K562 (cell line): Measurements from ENCODE around the gene UFSP2. TPM values are rescaled to one million over a fixed set of nuclear protein-coding genes. Genes with fewer than 3 reads are reported as not detected.

Experiments used
- BDP1 ChIP-seq: IDR thresholded peaks from 3 replicates; pipeline ENCODE4 v1.6.1; 2011; ENCODE audit not compliant: insufficient read length, insufficient read depth
- BRD9 ChIP-seq: fragments of 450-650 bp; IDR thresholded peaks from 2 replicates; pipeline ENCODE4 v1.6.1; 2018; ENCODE audit warnings: low read depth; ENCODE audit not compliant: partially characterized antibody
- EZH2 ChIP-seq: IDR thresholded peaks from 2 replicates; pipeline ENCODE4 v1.6.1; 2012; ENCODE audit warnings: low read depth, mild to moderate bottlenecking, inconsistent platforms, low read length, borderline replicate concordance
- GTF2E2 ChIP-seq: fragments of 200-800 bp; sonication (Bioruptor generic); IDR thresholded peaks from 2 replicates; pipeline ENCODE4 v1.6.1; 2016; ENCODE audit warnings: missing genetic modification characterization, missing compliant biosample characterization
- MAZ ChIP-seq, 2 experiments: fragments of 450-650 bp in 1 of 2; sonication (generic) in 1 of 2; formaldehyde crosslinking; IDR thresholded peaks in 1 of 2; conservative IDR thresholded peaks in 1 of 2; 2 replicates each; pipeline versions ENCODE4 v1.4.0 to v1.5.0; 2020; ENCODE audit warnings: mild to moderate bottlenecking in 1 of 2, missing genetic modification reagents in 1 of 2
- NRF1 ChIP-seq, 2 experiments: fragments of 450-650 bp; IDR thresholded peaks in 1 of 2; conservative IDR thresholded peaks in 1 of 2; 2 replicates each; pipeline ENCODE4 v1.6.1; 2014; ENCODE audit warnings: mild to moderate bottlenecking in 2 of 2
- POLR2G ChIP-seq: fragments of 200-400 bp; formaldehyde crosslinking; IDR thresholded peaks from 2 replicates; pipeline ENCODE4 v1.6.1; 2017; ENCODE audit warnings: low read depth, mild to moderate bottlenecking, antibody characterized with exemption, low read length, moderate library complexity
- PYGO2 ChIP-seq: fragments of 450-650 bp; IDR thresholded peaks from 2 replicates; pipeline ENCODE4 v1.6.1; 2016; ENCODE audit warnings: mild to moderate bottlenecking, missing genetic modification characterization, moderate library complexity, missing compliant biosample characterization
- RAD21 ChIP-seq, 2 experiments: fragments of 250-450 bp in 1 of 2; fragments of 450-650 bp in 1 of 2; sonication (Bioruptor Pico) in 1 of 2; formaldehyde crosslinking in 1 of 2; IDR thresholded peaks in 1 of 2; conservative IDR thresholded peaks in 1 of 2; 2 replicates each; pipeline versions ENCODE4 v1.4.0 to v1.8.0; 2020 to 2022; ENCODE audit warnings: mild to moderate bottlenecking in 2 of 2, moderate library complexity in 1 of 2
- RB1 ChIP-seq: fragments of 450-650 bp; IDR thresholded peaks from 2 replicates; pipeline ENCODE4 v1.6.1; 2017; ENCODE audit warnings: low read depth, mild to moderate bottlenecking
- RBM14 ChIP-seq: fragments of 200-400 bp; formaldehyde crosslinking; IDR thresholded peaks from 2 replicates; pipeline ENCODE4 v1.6.1; 2018; ENCODE audit warnings: low read depth, mild to moderate bottlenecking, low read length, moderate library complexity, borderline replicate concordance; ENCODE audit not compliant: insufficient read depth
- RFX7 ChIP-seq: fragments of 250-450 bp; sonication (Bioruptor Pico); IDR thresholded peaks from 2 replicates; pipeline ENCODE4 v1.5.1; 2021; ENCODE audit warnings: mild to moderate bottlenecking
- YY1 ChIP-seq, 3 experiments: IDR thresholded peaks; 2 replicates each; pipeline ENCODE4 v1.6.1; 2011; ENCODE audit warnings: low read length in 2 of 3, mild to moderate bottlenecking in 2 of 3, moderate library complexity in 2 of 3, borderline replicate concordance in 1 of 3, control low read depth in 1 of 3, low read depth in 1 of 3; ENCODE audit not compliant: insufficient read depth in 3 of 3, insufficient replicate concordance in 2 of 3, control insufficient read depth in 1 of 3, insufficient read length in 1 of 3; ENCODE audit errors: extremely low read depth in 1 of 3
- ZBTB8A ChIP-seq: fragments of 450-650 bp; IDR thresholded peaks from 2 replicates; pipeline ENCODE4 v1.6.1; 2018; ENCODE audit warnings: mild to moderate bottlenecking, moderate library complexity; ENCODE audit not compliant: partially characterized antibody
- ZNF785 ChIP-seq: fragments of 250-450 bp; sonication (Bioruptor Pico); IDR thresholded peaks from 2 replicates; pipeline ENCODE4 v1.4.0; 2020; ENCODE audit warnings: mild to moderate bottlenecking
- polyA plus RNA-seq, 8 experiments: library from polyadenylated mRNA; depleted of rRNA in 4 of 8; stranded (reverse) in 5 of 8; unstranded in 3 of 8; fragments of >200 nt; fragmentation: Nextera tagmentation in 2 of 8; fragmentation: Illumina TruSeq in 1 of 8; extraction: Ambion mirVana in 2 of 8; extraction: Trizol in 1 of 8; gene quantifications; 2 replicates each; pipeline versions ENCODE4 v1.2.1 to v1.2.3, GENCODE V29; 2011 to 2014; ENCODE audit warnings: inconsistent platforms in 1 of 8, missing spikeins in 1 of 8
- total RNA-seq, 7 experiments: library from RNA; depleted of rRNA in 6 of 7; stranded (reverse); fragments of >200 nt in 6 of 7; fragmentation: Illumina TruSeq in 2 of 7; extraction: Trizol in 2 of 7; gene quantifications; 2 replicates each; pipeline versions ENCODE4 v1.2.1 to v1.2.3, GENCODE V29; 2011 to 2021; ENCODE audit warnings: low replicate concordance in 1 of 7
- TF ChIP-seq, protein P1 (sequence below): sonication (generic); formaldehyde crosslinking; IDR thresholded peaks from 2 replicates; pipeline ENCODE4 v1.8.1; 2023; ENCODE audit warnings: mild to moderate bottlenecking, missing genetic modification reagents
- TF ChIP-seq, protein P2 (sequence below): fragments of 450-650 bp; IDR thresholded peaks from 2 replicates; pipeline ENCODE4 v1.6.1; 2017; ENCODE audit warnings: antibody characterized with exemption, mild to moderate bottlenecking
- TF ChIP-seq, protein P3 (sequence below): fragments of 450-650 bp; IDR thresholded peaks from 2 replicates; pipeline ENCODE4 v1.6.1; 2018; ENCODE audit warnings: mild to moderate bottlenecking, low read depth; ENCODE audit not compliant: partially characterized antibody

UFSP2 gene
- total and polyA plus RNA-seq, 9 of the 15 experiments (the other 6 are each of a cell fraction or from before 2014, with no cell fraction given): 20.1 to 55.8 (median 26.6) TPM

DNA sequence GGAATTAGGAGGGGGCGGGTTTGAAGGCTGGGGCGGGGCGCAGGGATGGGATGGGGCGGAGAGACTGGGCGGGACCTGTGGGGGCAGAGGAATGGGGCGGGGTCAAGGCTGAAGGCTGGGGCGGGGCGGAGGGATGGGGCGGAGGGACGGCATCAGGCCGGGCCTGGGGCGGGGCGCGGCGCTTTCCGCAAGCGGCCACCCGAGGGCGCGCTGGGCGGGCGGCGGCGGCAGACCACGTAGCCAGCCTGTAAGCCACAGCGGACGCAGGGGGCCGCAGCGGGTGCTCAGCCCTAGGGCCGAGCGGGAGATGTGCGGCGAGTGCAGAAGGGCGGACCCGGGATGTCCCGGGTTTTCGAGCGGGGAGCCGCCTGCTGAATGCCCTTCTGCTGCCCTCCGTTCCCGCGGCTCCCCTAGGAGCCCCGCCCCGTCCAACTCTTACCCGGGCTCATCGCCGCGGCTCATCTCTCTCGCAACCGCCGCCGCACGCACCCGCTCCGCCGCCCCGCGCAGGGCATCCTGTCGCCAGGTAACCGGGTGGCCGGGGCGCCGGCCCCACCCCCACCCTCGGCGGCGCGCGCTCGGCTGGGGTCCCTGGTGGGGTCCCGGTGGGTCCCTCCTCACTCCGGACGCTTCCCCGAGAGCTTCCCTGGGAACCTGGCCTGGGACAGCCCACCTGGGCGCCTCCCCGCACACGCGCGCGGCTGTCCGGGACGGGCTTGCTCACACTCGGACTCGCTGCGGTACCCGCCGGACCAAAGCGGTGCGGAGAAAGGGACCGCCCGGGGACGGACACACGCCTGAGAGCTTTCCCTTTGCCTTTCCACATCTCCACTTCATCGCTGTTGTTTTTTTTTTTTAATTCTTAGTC, 45.7 kb upstream of the UFSP2 start, which contains the start of gene CCDC110 (continued):
- TF ChIP-seq BRD9 (no peak), RBM14 (no peak), ZNF785 (CRISPR knock-in tag) (no peak), YY1 (IDR thresholded peaks at IDR 0.05; ENCODE audit: borderline replicate concordance in 1 of 3, control insufficient read depth in 1 of 3, extremely low read depth in 1 of 3, insufficient read depth in 3 of 3, insufficient read length in 1 of 3, insufficient replicate concordance in 2 of 3, low read depth in 1 of 3, low read length in 2 of 3) (peak in 1 of 3 experiments; percentile 30), PYGO2 (tag) (no peak), NRF1 (conservative IDR thresholded peaks at IDR 0.05 in 1 of 2, IDR thresholded peaks at IDR 0.05 in 1 of 2) (peak; percentile 59 to 65; a peak in 3 of 4 replicates), RFX7 (CRISPR knock-in tag) (no peak), BDP1 (no peak), ZBTB8A (no peak), GTF2E2 (tag) (no peak), EZH2 (no peak), POLR2G (0 out of 2 replicates have a peak, but pooled peaks have one; percentile 24), RAD21 (CRISPR knock-in tag; conservative IDR thresholded peaks at IDR 0.05 in 1 of 2, IDR thresholded peaks at IDR 0.05 in 1 of 2) (peak; percentile 54 to 64), RB1 (peak; percentile 85), MAZ (CRISPR knock-in tag; conservative IDR thresholded peaks at IDR 0.05 in 1 of 2, IDR thresholded peaks at IDR 0.05 in 1 of 2) (peak; percentile 13 to 36; a peak in 2 of 4 replicates)
- TF ChIP-seq, protein P1, sequence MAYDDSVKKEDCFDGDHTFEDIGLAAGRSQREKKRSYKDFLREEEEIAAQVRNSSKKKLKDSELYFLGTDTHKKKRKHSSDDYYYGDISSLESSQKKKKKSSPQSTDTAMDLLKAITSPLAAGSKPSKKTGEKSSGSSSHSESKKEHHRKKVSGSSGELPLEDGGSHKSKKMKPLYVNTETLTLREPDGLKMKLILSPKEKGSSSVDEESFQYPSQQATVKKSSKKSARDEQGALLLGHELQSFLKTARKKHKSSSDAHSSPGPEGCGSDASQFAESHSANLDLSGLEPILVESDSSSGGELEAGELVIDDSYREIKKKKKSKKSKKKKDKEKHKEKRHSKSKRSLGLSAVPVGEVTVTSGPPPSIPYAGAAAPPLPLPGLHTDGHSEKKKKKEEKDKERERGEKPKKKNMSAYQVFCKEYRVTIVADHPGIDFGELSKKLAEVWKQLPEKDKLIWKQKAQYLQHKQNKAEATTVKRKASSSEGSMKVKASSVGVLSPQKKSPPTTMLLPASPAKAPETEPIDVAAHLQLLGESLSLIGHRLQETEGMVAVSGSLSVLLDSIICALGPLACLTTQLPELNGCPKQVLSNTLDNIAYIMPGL (CRISPR knock-in tag): no peak
- TF ChIP-seq, protein P2, sequence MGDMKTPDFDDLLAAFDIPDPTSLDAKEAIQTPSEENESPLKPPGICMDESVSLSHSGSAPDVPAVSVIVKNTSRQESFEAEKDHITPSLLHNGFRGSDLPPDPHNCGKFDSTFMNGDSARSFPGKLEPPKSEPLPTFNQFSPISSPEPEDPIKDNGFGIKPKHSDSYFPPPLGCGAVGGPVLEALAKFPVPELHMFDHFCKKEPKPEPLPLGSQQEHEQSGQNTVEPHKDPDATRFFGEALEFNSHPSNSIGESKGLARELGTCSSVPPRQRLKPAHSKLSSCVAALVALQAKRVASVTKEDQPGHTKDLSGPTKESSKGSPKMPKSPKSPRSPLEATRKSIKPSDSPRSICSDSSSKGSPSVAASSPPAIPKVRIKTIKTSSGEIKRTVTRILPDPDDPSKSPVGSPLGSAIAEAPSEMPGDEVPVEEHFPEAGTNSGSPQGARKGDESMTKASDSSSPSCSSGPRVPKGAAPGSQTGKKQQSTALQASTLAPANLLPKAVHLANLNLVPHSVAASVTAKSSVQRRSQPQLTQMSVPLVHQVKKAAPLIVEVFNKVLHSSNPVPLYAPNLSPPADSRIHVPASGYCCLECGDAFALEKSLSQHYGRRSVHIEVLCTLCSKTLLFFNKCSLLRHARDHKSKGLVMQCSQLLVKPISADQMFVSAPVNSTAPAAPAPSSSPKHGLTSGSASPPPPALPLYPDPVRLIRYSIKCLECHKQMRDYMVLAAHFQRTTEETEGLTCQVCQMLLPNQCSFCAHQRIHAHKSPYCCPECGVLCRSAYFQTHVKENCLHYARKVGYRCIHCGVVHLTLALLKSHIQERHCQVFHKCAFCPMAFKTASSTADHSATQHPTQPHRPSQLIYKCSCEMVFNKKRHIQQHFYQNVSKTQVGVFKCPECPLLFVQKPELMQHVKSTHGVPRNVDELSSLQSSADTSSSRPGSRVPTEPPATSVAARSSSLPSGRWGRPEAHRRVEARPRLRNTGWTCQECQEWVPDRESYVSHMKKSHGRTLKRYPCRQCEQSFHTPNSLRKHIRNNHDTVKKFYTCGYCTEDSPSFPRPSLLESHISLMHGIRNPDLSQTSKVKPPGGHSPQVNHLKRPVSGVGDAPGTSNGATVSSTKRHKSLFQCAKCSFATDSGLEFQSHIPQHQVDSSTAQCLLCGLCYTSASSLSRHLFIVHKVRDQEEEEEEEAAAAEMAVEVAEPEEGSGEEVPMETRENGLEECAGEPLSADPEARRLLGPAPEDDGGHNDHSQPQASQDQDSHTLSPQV: no peak
- TF ChIP-seq, protein P3, sequence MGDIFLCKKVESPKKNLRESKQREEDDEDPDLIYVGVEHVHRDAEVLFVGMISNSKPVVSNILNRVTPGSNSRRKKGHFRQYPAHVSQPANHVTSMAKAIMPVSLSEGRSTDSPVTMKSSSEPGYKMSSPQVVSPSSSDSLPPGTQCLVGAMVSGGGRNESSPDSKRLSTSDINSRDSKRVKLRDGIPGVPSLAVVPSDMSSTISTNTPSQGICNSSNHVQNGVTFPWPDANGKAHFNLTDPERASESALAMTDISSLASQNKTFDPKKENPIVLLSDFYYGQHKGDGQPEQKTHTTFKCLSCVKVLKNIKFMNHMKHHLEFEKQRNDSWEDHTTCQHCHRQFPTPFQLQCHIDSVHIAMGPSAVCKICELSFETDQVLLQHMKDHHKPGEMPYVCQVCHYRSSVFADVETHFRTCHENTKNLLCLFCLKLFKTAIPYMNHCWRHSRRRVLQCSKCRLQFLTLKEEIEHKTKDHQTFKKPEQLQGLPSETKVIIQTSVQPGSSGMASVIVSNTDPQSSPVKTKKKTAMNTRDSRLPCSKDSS: no peak
